Measurements from ENCODE around the gene GKN2.

DNA sequence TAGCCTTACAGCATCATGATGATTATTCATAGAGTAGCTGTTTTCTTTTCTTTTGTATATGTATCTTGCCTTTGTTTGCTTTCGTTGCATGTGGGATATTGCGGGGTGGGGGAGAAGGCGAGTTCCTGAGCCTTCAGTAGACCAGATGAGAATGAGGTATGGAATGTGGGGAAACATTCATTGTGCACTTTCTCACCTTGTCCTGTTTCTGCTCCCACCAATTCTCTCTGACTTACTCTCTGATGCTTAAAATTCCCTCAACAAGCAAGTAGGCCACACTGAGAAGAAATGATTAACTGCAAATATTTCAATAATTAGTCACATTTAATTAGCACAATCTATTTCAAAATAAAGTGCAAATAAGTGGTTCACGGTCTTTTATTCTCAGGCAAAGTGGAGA, 31.0 kb downstream of the GKN2 start:
- TF ChIP-seq, protein P1, sequence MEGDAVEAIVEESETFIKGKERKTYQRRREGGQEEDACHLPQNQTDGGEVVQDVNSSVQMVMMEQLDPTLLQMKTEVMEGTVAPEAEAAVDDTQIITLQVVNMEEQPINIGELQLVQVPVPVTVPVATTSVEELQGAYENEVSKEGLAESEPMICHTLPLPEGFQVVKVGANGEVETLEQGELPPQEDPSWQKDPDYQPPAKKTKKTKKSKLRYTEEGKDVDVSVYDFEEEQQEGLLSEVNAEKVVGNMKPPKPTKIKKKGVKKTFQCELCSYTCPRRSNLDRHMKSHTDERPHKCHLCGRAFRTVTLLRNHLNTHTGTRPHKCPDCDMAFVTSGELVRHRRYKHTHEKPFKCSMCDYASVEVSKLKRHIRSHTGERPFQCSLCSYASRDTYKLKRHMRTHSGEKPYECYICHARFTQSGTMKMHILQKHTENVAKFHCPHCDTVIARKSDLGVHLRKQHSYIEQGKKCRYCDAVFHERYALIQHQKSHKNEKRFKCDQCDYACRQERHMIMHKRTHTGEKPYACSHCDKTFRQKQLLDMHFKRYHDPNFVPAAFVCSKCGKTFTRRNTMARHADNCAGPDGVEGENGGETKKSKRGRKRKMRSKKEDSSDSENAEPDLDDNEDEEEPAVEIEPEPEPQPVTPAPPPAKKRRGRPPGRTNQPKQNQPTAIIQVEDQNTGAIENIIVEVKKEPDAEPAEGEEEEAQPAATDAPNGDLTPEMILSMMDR (IDR thresholded peaks at IDR 0.05; ENCODE audit: borderline replicate concordance, extremely low read depth, low read length, poor library complexity, severe bottlenecking): no peak
- no peak for TF ChIP-seq EZH2 (IDR thresholded peaks at IDR 0.05; ENCODE audit: borderline replicate concordance, low read depth, low read length, severe bottlenecking)
